Cardiac fibroblast (primary cell): Measurements from ENCODE around the gene AGPAT2.

ENCODE experiments used
- DNase-seq, 2 donors: peaks; one replicate each; pipeline versions ENCODE4 v3.0.0 to v3.0.0-alpha.2; 2010; ENCODE audit warnings: low read depth in 2 of 2
- H3K4me3 ChIP-seq, 2 donors: replicated peaks in 1 of 2; 1 replicate in 1 of 2; 2 replicates in 1 of 2; pipeline ENCODE4 v1.5.1; 2011; ENCODE audit warnings: low read depth in 2 of 2, low read length in 2 of 2, mild to moderate bottlenecking in 2 of 2, moderate library complexity in 1 of 2
- CTCF ChIP-seq: IDR thresholded peaks from one replicate; pipeline ENCODE4 v1.5.1; 2011; ENCODE audit warnings: low read depth, mild to moderate bottlenecking, low read length, inconsistent platforms

The AGPAT2 gene

DNA sequence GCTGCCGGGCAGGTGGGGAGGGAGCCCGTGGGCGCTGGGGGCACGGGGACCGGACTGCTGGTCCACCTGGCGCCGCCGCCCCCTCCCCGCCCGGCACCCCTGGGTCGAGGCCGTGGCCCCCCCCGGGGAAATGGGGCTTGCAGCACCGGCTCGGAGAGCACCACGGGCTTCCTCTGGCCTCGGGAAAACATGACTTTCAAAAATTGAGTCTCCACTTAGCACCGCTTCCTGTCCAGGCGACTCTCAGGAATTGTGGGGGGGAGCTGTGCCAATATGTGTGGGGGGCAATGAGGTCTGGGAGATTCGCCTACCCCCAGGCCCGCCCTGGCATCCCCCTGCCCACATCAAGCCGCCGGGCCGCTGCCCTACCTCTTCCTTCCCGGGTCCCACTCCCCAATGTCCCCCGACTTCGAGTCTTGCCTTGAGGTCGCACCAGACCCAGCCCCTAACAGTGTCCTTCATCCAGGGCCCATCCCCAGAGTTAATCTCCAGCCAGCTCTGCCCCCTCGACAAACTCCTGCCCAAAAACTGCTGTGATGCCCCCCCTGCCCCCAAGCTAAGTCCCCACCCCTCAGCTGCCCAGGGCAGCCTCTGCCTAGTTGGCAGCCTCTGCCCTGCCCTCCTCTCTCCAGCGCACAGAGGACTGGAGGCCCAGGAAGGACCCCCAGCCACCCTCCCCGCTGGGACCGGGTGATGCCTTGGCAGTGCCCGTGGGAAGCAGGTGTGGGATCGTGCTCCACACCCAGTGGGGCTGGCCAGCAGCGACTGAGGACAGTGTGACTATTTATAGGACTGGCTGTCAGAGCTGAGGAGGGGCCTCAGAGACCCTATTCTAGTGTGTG is 20.7 kb downstream of the AGPAT2 start:
- TF ChIP-seq CTCF = no peak
- H3K4me3 ChIP-seq = peak overlapping the region; percentile 26 to 48
- DNase-seq = no peak

DNA sequence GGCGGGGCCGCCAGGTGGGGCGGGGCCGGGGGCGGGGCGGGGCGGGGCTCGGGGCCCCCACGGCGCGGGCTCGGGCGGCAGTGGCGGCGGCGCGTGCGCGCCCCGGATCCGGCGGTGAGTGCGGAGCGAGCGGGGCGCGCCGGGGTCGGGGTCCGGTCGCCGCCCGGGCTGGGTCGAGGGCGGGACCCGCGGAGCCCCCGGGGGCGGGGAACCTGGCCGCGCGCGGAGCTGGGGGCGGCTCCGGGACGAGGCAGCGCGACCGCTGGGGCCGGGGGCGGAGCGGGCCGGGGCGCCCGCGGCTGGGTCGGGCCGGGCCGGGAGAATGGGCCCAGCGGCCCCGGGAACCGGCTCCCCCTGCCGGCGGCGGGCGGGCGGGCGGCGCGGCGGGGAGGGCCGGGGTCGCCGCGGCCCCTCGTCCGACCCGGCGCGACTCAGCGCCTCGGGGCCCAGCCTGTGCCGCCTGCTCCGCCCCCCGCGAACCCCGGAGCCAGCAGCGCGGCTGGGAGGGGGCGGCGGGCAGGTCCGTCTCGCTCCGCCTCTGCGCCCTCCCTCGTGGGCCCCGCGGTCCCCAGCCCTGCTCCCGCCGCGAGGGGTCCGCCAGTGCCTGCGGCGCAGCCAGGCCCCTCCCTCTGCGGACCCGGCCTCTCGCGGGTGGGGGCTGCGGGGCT is 21.4 kb downstream of the AGPAT2 start:
- TF ChIP-seq CTCF = no peak
- H3K4me3 ChIP-seq = peak overlapping the region in 1 of 2 donors; percentile 48
- DNase-seq = no peak

DNA sequence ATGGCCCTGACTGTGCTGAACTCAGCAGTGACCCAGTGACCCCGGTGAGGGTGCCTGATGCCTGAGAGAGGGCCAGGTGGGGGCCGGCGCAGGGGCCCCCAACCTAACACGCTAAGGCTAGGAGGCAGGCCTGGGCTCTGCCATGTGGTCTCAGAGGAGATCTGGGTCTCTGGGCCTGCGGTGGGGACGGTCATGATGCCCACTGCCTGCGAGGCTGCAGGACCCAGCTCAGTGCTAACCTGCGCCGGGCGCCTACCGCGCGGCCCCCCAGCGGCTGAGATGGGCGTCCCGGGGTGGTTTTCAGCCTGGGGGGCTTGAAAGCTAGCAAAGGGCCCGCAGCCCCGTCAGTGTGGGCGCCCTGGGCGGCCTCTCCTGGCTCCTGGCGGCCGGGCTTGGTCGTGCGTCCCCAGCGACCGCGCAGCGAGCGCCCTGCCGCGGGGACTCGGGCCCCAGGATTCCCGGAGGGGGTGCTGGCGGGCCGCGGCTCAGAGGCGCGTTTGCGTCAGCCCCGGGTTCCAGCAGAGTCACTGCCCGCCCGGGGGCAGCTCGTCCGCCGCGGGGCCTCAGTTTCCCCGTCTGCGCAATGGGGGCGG is 22.1 kb downstream of the AGPAT2 start:
- H3K4me3 ChIP-seq = peak overlapping the region; percentile 44 to 48
- TF ChIP-seq CTCF = peak; percentile 4
- DNase-seq = no peak

DNA sequence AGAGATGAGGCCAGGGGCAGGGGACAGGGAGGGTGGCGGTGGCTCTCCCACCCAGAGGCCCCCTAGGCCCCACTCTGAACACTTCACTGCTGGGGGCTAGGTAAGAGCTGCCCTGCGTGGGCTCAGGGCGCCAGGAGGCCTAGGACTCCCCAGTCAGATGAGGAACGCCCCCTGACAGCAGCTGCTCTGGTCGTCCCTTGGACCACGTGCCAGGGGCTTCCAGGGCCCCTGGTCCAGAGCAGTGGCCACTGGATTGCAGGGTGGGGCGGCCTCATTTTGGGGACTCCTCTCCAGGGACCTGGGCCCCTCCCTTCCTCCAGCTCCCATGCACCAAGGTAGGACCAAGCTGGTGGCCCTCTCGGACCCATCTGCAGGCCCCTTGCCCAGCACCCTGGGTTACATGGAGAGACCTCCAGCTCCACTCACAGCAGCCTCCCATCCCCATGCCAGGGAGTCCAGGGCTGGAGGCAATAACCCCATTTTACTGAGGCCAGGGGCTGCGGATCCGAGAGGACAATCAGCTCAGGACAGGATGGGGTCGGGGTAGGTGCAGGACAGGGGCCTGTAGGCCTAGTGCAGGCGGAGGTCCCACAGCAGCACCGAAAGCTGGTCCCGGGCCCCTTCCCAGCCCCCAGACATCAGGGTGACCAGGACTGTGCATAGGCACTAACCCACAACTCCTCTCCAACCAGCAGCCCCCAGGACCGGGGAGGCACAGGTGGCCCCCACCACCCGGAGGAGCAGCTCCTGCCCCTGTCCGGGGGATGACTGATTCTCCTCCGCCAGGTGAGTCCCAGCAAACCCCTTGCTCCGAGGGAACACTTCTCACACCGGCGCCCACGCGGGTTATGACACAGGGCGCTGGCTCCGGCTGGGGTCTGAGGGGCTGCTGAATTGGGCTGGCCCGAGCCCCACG is 23.0 kb downstream of the AGPAT2 start:
- peak overlapping the region; percentile 14 to 44 for H3K4me3 ChIP-seq
- no peak for TF ChIP-seq CTCF
- DNase-seq = no peak

DNA sequence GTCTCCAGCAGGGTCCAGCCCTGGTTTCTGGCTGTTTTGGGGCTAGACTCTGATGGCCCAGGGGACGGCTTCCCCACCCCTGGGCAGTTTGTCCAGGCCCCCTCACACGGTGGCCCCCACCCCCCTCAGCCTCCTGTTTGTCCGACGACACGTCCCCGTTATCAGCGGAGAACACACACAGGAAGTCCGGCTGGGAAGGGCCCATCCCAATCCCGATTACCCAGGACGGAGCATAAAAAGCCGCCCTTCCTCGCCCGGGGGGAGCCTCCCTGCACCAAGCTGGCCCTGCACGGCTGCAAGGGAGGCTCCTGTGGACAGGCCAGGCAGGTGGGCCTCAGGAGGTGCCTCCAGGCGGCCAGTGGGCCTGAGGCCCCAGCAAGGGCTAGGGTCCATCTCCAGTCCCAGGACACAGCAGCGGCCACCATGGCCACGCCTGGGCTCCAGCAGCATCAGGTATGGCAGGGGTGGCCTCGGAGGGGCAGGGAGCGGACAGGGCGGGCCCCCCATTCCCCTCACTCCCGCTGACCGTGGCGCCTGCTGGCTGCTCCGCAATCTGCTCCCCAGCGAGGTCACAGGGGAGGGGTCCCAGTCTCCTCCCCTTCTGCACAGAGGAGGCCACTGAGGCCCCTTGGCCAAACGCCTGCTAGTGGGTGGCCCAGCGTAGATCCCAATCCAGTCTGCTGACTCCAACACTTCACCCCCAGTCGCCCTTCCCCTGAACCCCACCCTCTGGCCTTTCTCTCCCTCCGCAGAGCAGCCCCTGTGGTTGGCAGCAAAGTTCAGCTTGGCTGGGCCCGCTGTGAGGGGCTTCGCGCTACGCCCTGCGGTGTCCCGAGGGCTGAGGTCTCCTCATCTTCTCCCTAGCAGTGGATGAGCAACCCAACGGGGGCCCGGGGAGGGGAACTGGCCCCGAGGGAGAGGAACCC is 24.3 kb downstream of the AGPAT2 start, which contains the start of gene EGFL7:
Gene EGFL7 (plus strand): TSS at position 261 of the 926 bp plus-strand sequence. CDS start 5,367 bp downstream, outside the sequence.
- peak within 1 kb of the TSS; percentile 26 to 44 for H3K4me3 ChIP-seq
- TF ChIP-seq CTCF = no peak
- peak in 1 of 2 donors; percentile 65 for DNase-seq
